GM18951 (cell line): ENCODE measurements around the gene ASAP2.
"Not testable (repeated sequence)": the region's sequence is repeated elsewhere in the genome, so short reads cannot be mapped to it uniquely, and the experiment has no call there.

Source experiments
- POLR2A ChIP-seq: IDR thresholded peaks from 4 replicates; pipeline ENCODE4 v1.6.1; 2011; ENCODE audit warnings: mild to moderate bottlenecking; ENCODE audit not compliant: insufficient read length, insufficient read depth; ENCODE audit errors: extremely low read depth
- in situ Hi-C: fragments of 300-500 bp; cut with MboI; formaldehyde crosslinking; loops from one replicate; pipeline ENCODE4 v1.12.0; 2022; ENCODE audit warnings: low sequenced_read_pairs, mixed read lengths, inconsistent platforms; ENCODE audit not compliant: unreplicated experiment

ASAP2 gene

GRCh38 chr2:9210030-9210429 lies 3.4 kb downstream of the ASAP2 start:
- in situ Hi-C loops = no loop called here
- TF ChIP-seq POLR2A = no peak

GRCh38 chr2:9211496-9211895 lies 4.9 kb downstream of the ASAP2 start:
- no peak for TF ChIP-seq POLR2A
- in situ Hi-C loops = no loop called here

GRCh38 chr2:9212010-9212635 lies 5.5 kb downstream of the ASAP2 start:
- in situ Hi-C loops = no loop called here

GRCh38 chr2:9212661-9213411 lies 6.2 kb downstream of the ASAP2 start:
- in situ Hi-C loops = no loop called here

More at GRCh38 chr2:9212010-9212635, 5.5 kb downstream of the ASAP2 start:
- no peak for TF ChIP-seq POLR2A

GRCh38 chr2:9213477-9214051 lies 7.0 kb downstream of the ASAP2 start:
- in situ Hi-C loops = no loop called here
- TF ChIP-seq POLR2A = no peak

More at GRCh38 chr2:9212661-9213411, 6.2 kb downstream of the ASAP2 start:
- no peak for TF ChIP-seq POLR2A

GRCh38 chr2:9214873-9215272 lies 8.3 kb downstream of the ASAP2 start:
- no peak for TF ChIP-seq POLR2A
- in situ Hi-C loops = no loop called here

GRCh38 chr2:9215680-9216079 lies 9.1 kb downstream of the ASAP2 start:
- in situ Hi-C loops = no loop called here
- TF ChIP-seq POLR2A = no peak

GRCh38 chr2:9216143-9216542 lies 9.5 kb downstream of the ASAP2 start:
- in situ Hi-C loops = not testable (repeated sequence)

GRCh38 chr2:9217838-9218770 lies 11.5 kb downstream of the ASAP2 start:
- in situ Hi-C loops = no loop called here
- TF ChIP-seq POLR2A = no peak

GRCh38 chr2:9219027-9219445 lies 12.4 kb downstream of the ASAP2 start:
- in situ Hi-C loops = no loop called here
- TF ChIP-seq POLR2A = no peak

GRCh38 chr2:9220201-9220600 lies 13.6 kb downstream of the ASAP2 start:
- in situ Hi-C loops = no loop called here
- no peak for TF ChIP-seq POLR2A

GRCh38 chr2:9221223-9221622 lies 14.6 kb downstream of the ASAP2 start:
- no peak for TF ChIP-seq POLR2A

GRCh38 chr2:9222239-9222892 lies 15.8 kb downstream of the ASAP2 start:
- no peak for TF ChIP-seq POLR2A
- in situ Hi-C loops = no loop called here

More at GRCh38 chr2:9221223-9221622, 14.6 kb downstream of the ASAP2 start:
- in situ Hi-C loops = no loop called here

- in situ Hi-C loops = no loop called here
- TF ChIP-seq POLR2A = no peak
Observed at GRCh38 chr2:9222893-9223287, 16.3 kb downstream of the ASAP2 start.
